ENCODE results near the gene ZBED1. TPM values are rescaled to one million over a fixed set of nuclear protein-coding genes. Genes with fewer than 3 reads are reported as not detected.
"Not testable (repeated sequence)": the region's sequence is repeated elsewhere in the genome, so short reads cannot be mapped to it uniquely, and the experiment has no call there.

ZBED1 gene
- total RNA-seq, 2 donors from 2014 or later = 19.2 to 33.4 TPM

GRCh38 chrX:2471126-2471525 lies 29.6 kb downstream of the ZBED1 start:
- not testable (repeated sequence) for H3K36me3 Mint-ChIP-seq; H3K27ac Mint-ChIP-seq; H3K9me3 Mint-ChIP-seq; DNase-seq (ENCODE audit: low spot score in 2 of 2); ATAC-seq

GRCh38 chrX:2469852-2470251 lies 30.9 kb downstream of the ZBED1 start:
- not testable (repeated sequence) for ATAC-seq; H3K9me3 Mint-ChIP-seq; H3K36me3 Mint-ChIP-seq; H3K27ac Mint-ChIP-seq; DNase-seq (ENCODE audit: low spot score in 2 of 2)

GRCh38 chrX:2469196-2469685 lies 31.5 kb downstream of the ZBED1 start:
- Mint-ChIP-seq H3K27ac (no peak overlapping the region), H3K9me3 (peaks cover 4 to 5% of the 10 kb centered on the region in 2 donors), H3K36me3 (peaks cover 7 to 8% of the 10 kb centered on the region in 2 donors)
- DNase-seq (ENCODE audit: low spot score in 2 of 2) = no peak
- no peak for ATAC-seq

- no peak for DNase-seq (ENCODE audit: low spot score in 2 of 2)
- Mint-ChIP-seq H3K9me3 (peaks cover 4 to 5% of the 10 kb centered on the region in 2 donors), H3K36me3 (peaks cover 7 to 8% of the 10 kb centered on the region in 2 donors), H3K27ac (no peak overlapping the region)
- no peak for ATAC-seq
These were observed 32.2 kb downstream of the ZBED1 start for GRCh38 chrX:2468261-2469195.

GRCh38 chrX:2466876-2467656 lies 33.7 kb downstream of the ZBED1 start:
- Mint-ChIP-seq H3K9me3 (peaks cover 4 to 5% of the 10 kb centered on the region in 2 donors), H3K27ac (peak overlapping the region in 1 of 2 donors; percentile 4), H3K36me3 (peaks cover 7 to 8% of the 10 kb centered on the region in 2 donors)
- ATAC-seq = no peak
- no peak for DNase-seq (ENCODE audit: low spot score in 2 of 2)

- Mint-ChIP-seq H3K36me3 (peaks cover 2 to 4% of the 10 kb centered on the region in 2 donors), H3K27ac (no peak overlapping the region), H3K9me3 (peaks cover 0 to under 1% of the 10 kb centered on the region in 2 donors)
- DNase-seq (ENCODE audit: low spot score in 2 of 2) (no peak), ATAC-seq (no peak)
These were observed 36.1 kb downstream of the ZBED1 start for GRCh38 chrX:2464677-2465166.

- ATAC-seq (no peak), DNase-seq (ENCODE audit: low spot score in 2 of 2) (no peak)
- no peaks in the 10 kb centered on the region for H3K36me3 Mint-ChIP-seq
- no peak overlapping the region for H3K27ac Mint-ChIP-seq
- no peaks in the 10 kb centered on the region for H3K9me3 Mint-ChIP-seq
These were observed 36.7 kb downstream of the ZBED1 start for GRCh38 chrX:2463973-2464676.

- H3K27ac Mint-ChIP-seq; ATAC-seq; H3K36me3 Mint-ChIP-seq; DNase-seq (ENCODE audit: low spot score in 2 of 2); H3K9me3 Mint-ChIP-seq: not testable (repeated sequence)
These were observed 37.3 kb downstream of the ZBED1 start for GRCh38 chrX:2463481-2463880.

- no peaks in the 10 kb centered on the region for H3K9me3 Mint-ChIP-seq
- DNase-seq (ENCODE audit: low spot score in 2 of 2) (no peak), ATAC-seq (no peak)
- no peak overlapping the region for H3K27ac Mint-ChIP-seq
- peaks cover 0 to 6% of the 10 kb centered on the region in 2 donors for H3K36me3 Mint-ChIP-seq
These were observed 38.0 kb downstream of the ZBED1 start for GRCh38 chrX:2462780-2463179.

- no peak for ATAC-seq
- H3K9me3 Mint-ChIP-seq = no peaks in the 10 kb centered on the region
- no peak for DNase-seq (ENCODE audit: low spot score in 2 of 2)
- no peak overlapping the region for H3K27ac Mint-ChIP-seq
- peaks cover 0 to 6% of the 10 kb centered on the region in 2 donors for H3K36me3 Mint-ChIP-seq
These were observed 38.7 kb downstream of the ZBED1 start for GRCh38 chrX:2462074-2462473.

GRCh38 chrX:2461711-2462016 lies 39.1 kb downstream of the ZBED1 start:
- no peaks in the 10 kb centered on the region for H3K9me3 Mint-ChIP-seq
- DNase-seq (ENCODE audit: low spot score in 2 of 2) = no peak
- H3K27ac Mint-ChIP-seq = no peak overlapping the region
- no peak for ATAC-seq
- H3K36me3 Mint-ChIP-seq = peaks cover 0 to 6% of the 10 kb centered on the region in 2 donors

- H3K27ac Mint-ChIP-seq; ATAC-seq; H3K36me3 Mint-ChIP-seq; DNase-seq (ENCODE audit: low spot score in 2 of 2); H3K9me3 Mint-ChIP-seq: not testable (repeated sequence)
These were observed 39.7 kb downstream of the ZBED1 start for GRCh38 chrX:2460821-2461710.

GRCh38 chrX:2460048-2460447 lies 40.7 kb downstream of the ZBED1 start:
- not testable (repeated sequence) for DNase-seq (ENCODE audit: low spot score in 2 of 2); H3K9me3 Mint-ChIP-seq

GRCh38 chrX:2458309-2458708 lies 42.5 kb downstream of the ZBED1 start:
- H3K9me3 Mint-ChIP-seq = no peaks in the 10 kb centered on the region
- peaks cover 0 to 6% of the 10 kb centered on the region in 2 donors for H3K36me3 Mint-ChIP-seq
- no peak for ATAC-seq
- no peak overlapping the region for H3K27ac Mint-ChIP-seq
- no peak for DNase-seq (ENCODE audit: low spot score in 2 of 2)

More at GRCh38 chrX:2460048-2460447, 40.7 kb downstream of the ZBED1 start:
- H3K27ac Mint-ChIP-seq, ATAC-seq, H3K36me3 Mint-ChIP-seq: not testable (repeated sequence)

GRCh38 chrX:2457289-2458133 lies 43.3 kb downstream of the ZBED1 start:
- H3K27ac Mint-ChIP-seq = no peak overlapping the region

More at GRCh38 chrX:2457289-2458133, 43.3 kb downstream of the ZBED1 start:
- Mint-ChIP-seq H3K9me3 (peaks cover 0 to 6% of the 10 kb centered on the region in 2 donors), H3K36me3 (peaks cover 7 to 13% of the 10 kb centered on the region in 2 donors)
- ATAC-seq = no peak
- DNase-seq (ENCODE audit: low spot score in 2 of 2) = no peak
